Panc1 (cell line): Measurements from ENCODE around the gene IGIP. TPM values are rescaled to one million over a fixed set of nuclear protein-coding genes. Genes with fewer than 3 reads are reported as not detected.
A peak's percentile ranks its signal among the peaks of the same experiment; 100 is the strongest.

Experiments used
- ATAC-seq: fragments of 200-7000 bp; cut with Tn5 transposase; 2 replicates; pipeline ENCODE4 v1.9.1; 2020; ENCODE audit warnings: mild to moderate bottlenecking, moderate library complexity
- BruUV-seq: library from RNA; stranded (reverse); fragments of 400-500 nt; replicated peaks from 2 replicates; lab custom pipeline; 2021; lab: Mats Ljungman, UMichigan
- CTCF ChIA-PET: fragments of 300-600 bp; sonication (Branson Sonifier 250); formaldehyde crosslinking; loops from one replicate; lab custom pipeline; 2022; ENCODE audit warnings: antibody characterized with exemption; lab: Charles Lee
- POLR2A ChIA-PET: fragments of 300-600 bp; sonication (Branson Sonifier 250); formaldehyde crosslinking; loops from one replicate; lab custom pipeline; 2022; ENCODE audit warnings: antibody characterized with exemption; lab: Charles Lee
- DNase-seq: peaks from one replicate; pipeline ENCODE4 v3.0.0-alpha.2; 2010; ENCODE audit warnings: low read depth, low spot score
- H3K27ac ChIP-seq: 2 replicates; pipeline ENCODE4 v1.5.1; 2011; ENCODE audit warnings: mild to moderate bottlenecking, low read length, inconsistent platforms
- H3K27me3 ChIP-seq: fragments of 200-500 bp; sonication (Bioruptor generic); 2 replicates; pipeline ENCODE4 v1.6.0; 2014; ENCODE audit warnings: low read length, inconsistent platforms; ENCODE audit not compliant: control insufficient read depth, insufficient read depth
- H3K36me3 ChIP-seq: fragments of 200-500 bp; sonication (Bioruptor generic); 2 replicates; pipeline ENCODE4 v1.5.1; 2014; ENCODE audit warnings: inconsistent platforms, mild to moderate bottlenecking, low read length, moderate library complexity; ENCODE audit not compliant: control insufficient read depth, insufficient read depth
- H3K4me1 ChIP-seq: 2 replicates; pipeline ENCODE4 v1.5.1; 2011; ENCODE audit warnings: inconsistent platforms, mild to moderate bottlenecking, low read length, moderate library complexity; ENCODE audit not compliant: control insufficient read depth, insufficient read depth
- H3K4me3 ChIP-seq, 2 experiments: 2 replicates each; pipeline ENCODE4 v1.5.1; 2011 to 2012; ENCODE audit warnings: low read depth in 2 of 2, low read length in 2 of 2, mild to moderate bottlenecking in 2 of 2, inconsistent platforms in 1 of 2, moderate library complexity in 1 of 2
- H3K9me3 ChIP-seq: fragments of 200-500 bp; sonication (Bioruptor generic); 2 replicates; pipeline ENCODE4 v1.5.1; 2014; ENCODE audit warnings: low read depth, mild to moderate bottlenecking, inconsistent platforms, low read length, moderate library complexity; ENCODE audit not compliant: control insufficient read depth, insufficient read depth
- CTCF ChIP-seq: fragments of 450-650 bp; IDR thresholded peaks from 2 replicates; pipeline ENCODE4 v1.5.1; 2017; ENCODE audit warnings: mild to moderate bottlenecking
- POLR2AphosphoS5 ChIP-seq: IDR thresholded peaks from 2 replicates; pipeline ENCODE4 v1.6.1; 2012; ENCODE audit warnings: mild to moderate bottlenecking, low read depth, low read length, moderate library complexity
- REST ChIP-seq, 2 experiments: IDR thresholded peaks; 2 replicates each; pipeline ENCODE4 v1.6.1; 2011 to 2012; ENCODE audit warnings: low read depth in 2 of 2, control low read depth in 1 of 2, low read length in 1 of 2, mild to moderate bottlenecking in 1 of 2, moderate library complexity in 1 of 2; ENCODE audit not compliant: insufficient read depth in 1 of 2
- SIN3A ChIP-seq: IDR thresholded peaks from 2 replicates; pipeline ENCODE4 v1.6.1; 2012; ENCODE audit warnings: low read depth, mild to moderate bottlenecking, low read length, moderate library complexity, borderline replicate concordance; ENCODE audit not compliant: insufficient read depth
- TCF7L2 ChIP-seq: IDR thresholded peaks from 2 replicates; pipeline ENCODE4 v1.6.1; 2011; ENCODE audit warnings: mild to moderate bottlenecking, low read depth, low read length, inconsistent platforms
- in situ Hi-C: cut with HindIII; loops from 2 replicates; pipeline ENCODE4 v1.10.0; 2016; ENCODE audit warnings: low sequenced_read_pairs, low pct_unique_long_range_greater_than_20kb
- intact Hi-C: fragments of 100-400 bp; cut with micrococcal nuclease; formaldehyde crosslinking; loops from one replicate; pipeline ENCODE4 v1.10.0; 2022; ENCODE audit not compliant: unreplicated experiment
- total RNA-seq: library from RNA; stranded (reverse); gene quantifications from one replicate; pipeline ENCODE4 v1.2.1, GENCODE V29; 2021; ENCODE audit not compliant: unreplicated experiment

The IGIP gene
- total RNA-seq, 1 experiment from 2014 or later, result 7.7 TPM

- Histone ChIP-seq H3K9me3 (no peaks in the 10 kb centered on the region), H3K36me3 (no peaks in the 10 kb centered on the region), H3K4me3 (0 out of 4 replicates have a peak overlapping the region, but pooled peaks of 1 of the 2 experiments have one; percentile 5), H3K27ac (0 out of 2 replicates have a peak overlapping the region, but pooled peaks have one; percentile 10), H3K27me3 (no peaks in the 10 kb centered on the region), H3K4me1 (peaks cover 56% of the 10 kb centered on the region)
- intact Hi-C loops (no loop called here), in situ Hi-C loops (no loop called here)
- no peak for ATAC-seq
- DNase-seq, result no peak
- CTCF ChIA-PET, result no interaction called here
- BruUV-seq, result no TSS peak
- POLR2A ChIA-PET, result interaction anchor here (0.6 to 1.8 kb wide), 5 partner anchors 8 to 403 kb away, joined by 3 to 13 read pairs (median 5); no protein-coding TSS in a partner anchor
- TF ChIP-seq CTCF, result no peak
- TF ChIP-seq TCF7L2, result no peak
- TF ChIP-seq POLR2AphosphoS5, result no peak
- TF ChIP-seq SIN3A, result no peak
- no peak for TF ChIP-seq REST (IDR thresholded peaks at IDR 0.05; ENCODE audit: insufficient read depth in 1 of 2, low read depth in 2 of 2, low read length in 1 of 2)
Observed at GRCh38 chr5:140178086-140178410, 52.3 kb downstream of the IGIP start.

- Histone ChIP-seq H3K27me3 (no peaks in the 10 kb centered on the region), H3K36me3 (no peaks in the 10 kb centered on the region), H3K27ac (0 out of 2 replicates have a peak overlapping the region, but pooled peaks have one; percentile 10), H3K4me1 (peaks cover 56% of the 10 kb centered on the region), H3K9me3 (no peaks in the 10 kb centered on the region), H3K4me3 (no peak overlapping the region)
- TF ChIP-seq SIN3A (no peak), POLR2AphosphoS5 (no peak), REST (IDR thresholded peaks at IDR 0.05; ENCODE audit: insufficient read depth in 1 of 2, low read depth in 2 of 2, low read length in 1 of 2) (no peak), TCF7L2 (no peak)
- in situ Hi-C loops, result no loop called here
- intact Hi-C loops, result no loop called here
- CTCF ChIA-PET, result no interaction called here
- ATAC-seq, result no peak
- DNase-seq, result no peak
- BruUV-seq, result no TSS peak
- POLR2A ChIA-PET, result interaction anchor here (0.6 to 1.8 kb wide), 5 partner anchors 8 to 512 kb away, joined by 5 to 13 read pairs (median 6); no protein-coding TSS in a partner anchor
Observed at GRCh38 chr5:140178482-140179116, 52.9 kb downstream of the IGIP start.

Other genes with a start within 250 kb of the IGIP start
- 20.2 TPM for gene NRG2, start 82.6 kb upstream of the IGIP start, total RNA-seq
- gene PURA, start 11.8 kb upstream of the IGIP start, total RNA-seq, result 16.9 TPM
- gene CYSTM1, start 49.3 kb downstream of the IGIP start, total RNA-seq, result 126 TPM
- gene PFDN1, start 177.2 kb downstream of the IGIP start, total RNA-seq, result 54.4 TPM
- gene HBEGF, start 220.7 kb downstream of the IGIP start, total RNA-seq, result 5.0 TPM
- not detected for gene SLC4A9, start 234.3 kb downstream of the IGIP start, total RNA-seq